NB4 (cell line): Measurements from ENCODE around the gene AKAP10.

Experiments used
- CTCF ChIP-seq: IDR thresholded peaks from one replicate; pipeline ENCODE4 v1.5.1; 2012; ENCODE audit warnings: low read depth, low read length
- POLR2A ChIP-seq: IDR thresholded peaks from 2 replicates; pipeline ENCODE4 v1.6.1; 2011; ENCODE audit warnings: mild to moderate bottlenecking; ENCODE audit not compliant: insufficient read length; ENCODE audit errors: extremely low read depth

DNA sequence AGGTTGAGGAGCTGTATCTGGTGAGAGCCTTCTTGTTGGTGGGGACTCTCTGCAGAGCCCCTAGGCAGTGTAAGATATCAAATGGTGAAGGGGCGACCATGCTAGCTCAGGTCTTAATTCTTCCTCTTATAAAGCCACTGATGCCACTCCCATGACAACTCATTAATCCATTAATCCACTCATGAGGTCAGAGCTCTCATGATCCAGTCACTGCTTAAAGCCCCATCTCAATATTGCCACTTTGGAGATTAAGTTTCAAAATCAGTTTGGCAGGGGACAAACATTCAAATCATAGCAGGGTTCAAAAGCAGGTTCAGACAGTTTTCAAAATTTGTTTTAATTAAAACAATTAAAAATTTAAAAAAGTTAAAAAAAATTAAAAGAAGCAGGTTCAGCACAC, 18.5 kb upstream of the AKAP10 start:
- TF ChIP-seq CTCF (no peak), POLR2A (no peak)
